Measurements from ENCODE around the gene GOLGB1.

- no peak for TF ChIP-seq TSHZ2 (CRISPR knock-in tag; IDR thresholded peaks at IDR 0.05)
- TF ChIP-seq ZC3H10 (CRISPR knock-in tag; IDR thresholded peaks at IDR 0.05) = no peak
- TF ChIP-seq TOX (CRISPR knock-in tag; IDR thresholded peaks at IDR 0.05; ENCODE audit: borderline replicate concordance) = no peak
- no peak for TF ChIP-seq ZFP30 (CRISPR knock-in tag; IDR thresholded peaks at IDR 0.05)
- TF ChIP-seq, protein P1, sequence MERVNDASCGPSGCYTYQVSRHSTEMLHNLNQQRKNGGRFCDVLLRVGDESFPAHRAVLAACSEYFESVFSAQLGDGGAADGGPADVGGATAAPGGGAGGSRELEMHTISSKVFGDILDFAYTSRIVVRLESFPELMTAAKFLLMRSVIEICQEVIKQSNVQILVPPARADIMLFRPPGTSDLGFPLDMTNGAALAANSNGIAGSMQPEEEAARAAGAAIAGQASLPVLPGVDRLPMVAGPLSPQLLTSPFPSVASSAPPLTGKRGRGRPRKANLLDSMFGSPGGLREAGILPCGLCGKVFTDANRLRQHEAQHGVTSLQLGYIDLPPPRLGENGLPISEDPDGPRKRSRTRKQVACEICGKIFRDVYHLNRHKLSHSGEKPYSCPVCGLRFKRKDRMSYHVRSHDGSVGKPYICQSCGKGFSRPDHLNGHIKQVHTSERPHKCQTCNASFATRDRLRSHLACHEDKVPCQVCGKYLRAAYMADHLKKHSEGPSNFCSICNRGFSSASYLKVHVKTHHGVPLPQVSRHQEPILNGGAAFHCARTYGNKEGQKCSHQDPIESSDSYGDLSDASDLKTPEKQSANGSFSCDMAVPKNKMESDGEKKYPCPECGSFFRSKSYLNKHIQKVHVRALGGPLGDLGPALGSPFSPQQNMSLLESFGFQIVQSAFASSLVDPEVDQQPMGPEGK (CRISPR knock-in tag; IDR thresholded peaks at IDR 0.05; ENCODE audit: borderline replicate concordance) = no peak
These were observed 8.4 kb upstream of the GOLGB1 start for GRCh38 chr3:121757812-121758545.
